RWPE2 (cell line): ENCODE data around the gene EML1.

Source experiments
- ATAC-seq: fragments of 200-7000 bp; cut with Tn5 transposase; 3 replicates; pipeline ENCODE4 v1.9.1; 2021; ENCODE audit warnings: low read depth
- DNase-seq: peaks from one replicate; pipeline ENCODE4 v3.0.0-alpha.2; 2020; ENCODE audit warnings: low spot score
- H3K27ac ChIP-seq: fragments of 450-650 bp; 2 replicates; pipeline ENCODE4 v1.5.1; 2017; ENCODE audit warnings: mild to moderate bottlenecking; ENCODE audit not compliant: poor library complexity, severe bottlenecking
- H3K27me3 ChIP-seq: fragments of 250-450 bp; sonication (Bioruptor Pico); 2 replicates; pipeline ENCODE4 v1.5.1; 2021; ENCODE audit warnings: mild to moderate bottlenecking, moderate library complexity; ENCODE audit not compliant: insufficient read depth, poor library complexity, severe bottlenecking
- H3K36me3 ChIP-seq: fragments of 250-450 bp; sonication (Bioruptor Pico); 2 replicates; pipeline ENCODE4 v1.5.1; 2020; ENCODE audit warnings: low read depth, mild to moderate bottlenecking, moderate library complexity
- H3K4me1 ChIP-seq: fragments of 250-450 bp; sonication (Bioruptor Pico); 2 replicates; pipeline ENCODE4 v1.5.1; 2021; ENCODE audit warnings: mild to moderate bottlenecking, moderate library complexity; ENCODE audit not compliant: insufficient read depth, poor library complexity, severe bottlenecking
- H3K4me3 ChIP-seq: fragments of 250-450 bp; sonication (Bioruptor Pico); 2 replicates; pipeline ENCODE4 v1.5.1; 2021; ENCODE audit warnings: mild to moderate bottlenecking, moderate library complexity; ENCODE audit not compliant: severe bottlenecking
- H3K9me3 ChIP-seq: fragments of 250-450 bp; sonication (Bioruptor Pico); 2 replicates; pipeline ENCODE4 v1.5.1; 2021; ENCODE audit warnings: mild to moderate bottlenecking, moderate library complexity; ENCODE audit not compliant: severe bottlenecking
- TF ChIP-seq, protein P1 (sequence below): fragments of 450-650 bp; IDR thresholded peaks from one replicate; pipeline ENCODE4 v1.5.1; 2017; ENCODE audit warnings: mild to moderate bottlenecking, moderate library complexity; ENCODE audit not compliant: poor library complexity, severe bottlenecking

The EML1 gene

DNA sequence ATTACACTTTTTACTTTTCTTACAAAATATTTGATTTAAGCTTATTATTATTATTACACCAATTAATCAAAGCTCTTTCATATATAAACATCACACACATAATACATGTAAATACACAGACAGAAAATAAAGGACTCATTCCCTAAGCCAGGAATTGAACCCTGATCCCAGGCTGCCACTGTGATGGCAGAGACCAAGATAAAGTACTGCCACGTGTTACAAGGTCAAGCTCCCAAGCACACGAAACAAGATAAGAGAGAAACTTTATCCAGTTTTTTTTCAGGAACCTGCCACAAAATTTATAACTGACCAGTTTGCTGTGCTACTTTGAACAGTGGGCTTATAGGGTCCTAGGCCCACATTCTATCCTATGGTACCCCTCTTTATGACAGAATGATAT is 111.3 kb downstream of the EML1 start:
- Histone ChIP-seq H3K36me3 (no peaks in the 10 kb centered on the region; the same call in 1 of the 2 replicates), H3K9me3 (no peaks in the 10 kb centered on the region), H3K4me3 (no peak overlapping the region), H3K4me1 (no peaks in the 10 kb centered on the region), H3K27me3 (no peaks in the 10 kb centered on the region), H3K27ac (no peak overlapping the region)
- no peak for DNase-seq
- no peak for ATAC-seq
- TF ChIP-seq, protein P1, sequence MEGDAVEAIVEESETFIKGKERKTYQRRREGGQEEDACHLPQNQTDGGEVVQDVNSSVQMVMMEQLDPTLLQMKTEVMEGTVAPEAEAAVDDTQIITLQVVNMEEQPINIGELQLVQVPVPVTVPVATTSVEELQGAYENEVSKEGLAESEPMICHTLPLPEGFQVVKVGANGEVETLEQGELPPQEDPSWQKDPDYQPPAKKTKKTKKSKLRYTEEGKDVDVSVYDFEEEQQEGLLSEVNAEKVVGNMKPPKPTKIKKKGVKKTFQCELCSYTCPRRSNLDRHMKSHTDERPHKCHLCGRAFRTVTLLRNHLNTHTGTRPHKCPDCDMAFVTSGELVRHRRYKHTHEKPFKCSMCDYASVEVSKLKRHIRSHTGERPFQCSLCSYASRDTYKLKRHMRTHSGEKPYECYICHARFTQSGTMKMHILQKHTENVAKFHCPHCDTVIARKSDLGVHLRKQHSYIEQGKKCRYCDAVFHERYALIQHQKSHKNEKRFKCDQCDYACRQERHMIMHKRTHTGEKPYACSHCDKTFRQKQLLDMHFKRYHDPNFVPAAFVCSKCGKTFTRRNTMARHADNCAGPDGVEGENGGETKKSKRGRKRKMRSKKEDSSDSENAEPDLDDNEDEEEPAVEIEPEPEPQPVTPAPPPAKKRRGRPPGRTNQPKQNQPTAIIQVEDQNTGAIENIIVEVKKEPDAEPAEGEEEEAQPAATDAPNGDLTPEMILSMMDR, result no peak

DNA sequence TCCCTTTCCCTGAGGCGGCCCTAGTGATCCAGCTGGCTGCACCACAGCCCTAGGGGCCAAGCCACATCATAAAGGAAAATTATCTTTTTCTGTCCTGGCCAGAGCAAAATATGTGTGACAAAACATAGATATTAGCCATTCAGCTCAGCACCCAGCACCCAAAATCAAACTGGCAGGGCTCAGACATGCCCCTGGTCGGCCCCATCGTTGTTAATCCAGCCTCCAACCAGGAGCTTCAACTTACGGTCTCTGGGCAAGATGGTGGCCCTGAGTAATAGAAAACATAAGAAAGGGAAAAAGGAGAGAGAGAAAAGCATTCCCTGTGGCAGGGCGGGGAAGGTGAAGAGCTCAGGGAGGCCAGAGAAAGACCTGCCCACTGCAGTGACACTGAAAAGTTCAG is 111.9 kb downstream of the EML1 start:
- Histone ChIP-seq H3K9me3 (no peaks in the 10 kb centered on the region), H3K27ac (no peak overlapping the region), H3K36me3 (no peaks in the 10 kb centered on the region; the same call in 1 of the 2 replicates), H3K27me3 (no peaks in the 10 kb centered on the region), H3K4me3 (no peak overlapping the region), H3K4me1 (no peaks in the 10 kb centered on the region)
- ATAC-seq (no peak), DNase-seq (no peak)
- TF ChIP-seq, protein P1, result no peak

DNA sequence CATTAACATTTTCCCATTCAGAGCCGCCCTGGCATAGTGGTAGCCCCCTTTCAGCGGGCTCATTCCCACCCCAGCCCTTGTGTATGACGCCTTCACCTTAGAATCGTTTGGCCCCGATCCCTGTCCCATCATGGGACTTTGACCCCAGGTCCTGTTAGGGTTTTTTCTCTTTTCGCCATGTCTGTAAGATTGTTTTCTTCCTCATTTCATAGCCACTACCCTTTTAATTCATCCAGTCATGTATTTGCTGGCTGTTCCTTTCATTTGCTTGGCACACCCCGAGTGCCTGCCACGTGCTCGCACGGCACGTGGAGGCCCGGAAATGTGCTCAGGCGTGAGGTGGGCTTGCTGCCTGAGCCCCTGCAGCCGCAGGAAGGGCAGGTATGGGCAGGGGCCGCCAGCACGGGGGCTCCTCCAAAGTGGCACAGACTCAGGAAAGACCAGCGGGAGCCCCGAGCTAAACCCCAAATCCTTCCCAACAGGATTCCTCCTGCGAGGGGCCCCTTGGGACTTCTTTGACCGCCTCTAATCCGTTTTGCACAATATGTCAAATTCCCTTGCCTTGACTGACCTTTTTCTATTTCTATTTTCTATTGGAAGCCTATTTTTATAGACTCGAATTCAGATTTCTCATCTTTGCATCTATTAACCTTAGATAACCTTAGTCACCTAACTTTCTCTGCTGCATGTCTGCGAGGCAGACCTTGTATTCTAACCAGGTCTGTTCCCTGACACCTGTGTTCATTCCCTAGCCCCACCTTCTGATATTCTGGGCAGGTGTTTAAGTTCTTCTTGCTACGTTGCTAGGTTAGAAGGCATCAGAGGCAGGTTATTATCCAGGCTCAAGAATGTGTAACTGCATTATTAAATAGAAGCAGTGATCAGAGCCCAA is 114.8 kb downstream of the EML1 start:
- TF ChIP-seq, protein P1, result no peak

DNA sequence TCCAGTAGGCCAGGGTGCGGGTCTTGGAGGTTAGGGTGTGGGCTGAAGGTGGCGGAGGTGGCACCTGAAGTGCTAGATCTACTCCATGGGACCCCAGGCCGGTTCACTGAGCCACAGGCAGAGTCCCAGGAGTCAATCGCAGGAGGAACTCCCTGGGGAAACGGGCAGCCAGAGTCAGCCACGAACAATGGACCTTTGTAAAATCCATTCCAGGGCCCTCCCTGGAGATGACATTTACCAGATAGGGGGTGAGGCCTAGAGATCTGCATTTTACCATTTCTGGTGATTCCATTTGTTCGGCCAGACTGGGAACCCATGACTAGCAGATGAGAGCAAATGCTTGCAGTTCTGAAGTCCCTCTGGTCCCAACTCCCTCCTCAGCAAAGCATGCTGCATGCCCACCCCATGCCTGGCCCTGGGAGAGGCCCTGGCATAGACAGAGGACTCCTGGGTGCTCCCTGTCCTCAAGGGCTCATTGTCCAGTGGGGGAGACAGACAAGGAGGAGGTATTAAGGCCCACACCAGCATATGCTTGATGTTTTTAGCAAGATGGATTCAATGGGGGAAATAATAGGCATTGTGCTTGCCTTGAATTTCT is 115.5 kb downstream of the EML1 start:
- DNase-seq (no peak), ATAC-seq (no peak)
- TF ChIP-seq, protein P1, result no peak

More for the DNA sequence above, 114.8 kb downstream of the EML1 start:
- Histone ChIP-seq H3K4me3 (no peak overlapping the region), H3K9me3 (no peaks in the 10 kb centered on the region), H3K4me1 (peaks cover 6% of the 10 kb centered on the region), H3K36me3 (no peaks in the 10 kb centered on the region; the same call in 1 of the 2 replicates), H3K27ac (no peak overlapping the region), H3K27me3 (no peaks in the 10 kb centered on the region)
- DNase-seq (no peak), ATAC-seq (no peak)

More for the DNA sequence above, 115.5 kb downstream of the EML1 start:
- H3K9me3 ChIP-seq, result no peaks in the 10 kb centered on the region
- H3K27ac ChIP-seq, result no peak overlapping the region
- no peaks in the 10 kb centered on the region for H3K27me3 ChIP-seq
- H3K4me3 ChIP-seq, result no peak overlapping the region
- no peaks in the 10 kb centered on the region; the same call in 1 of the 2 replicates for H3K36me3 ChIP-seq
- H3K4me1 ChIP-seq, result peaks cover 6% of the 10 kb centered on the region
